HCEC 1CT (cell line): Measurements from ENCODE around the gene CCDC187.
"Not testable (repeated sequence)": the region's sequence is repeated elsewhere in the genome, so short reads cannot be mapped to it uniquely, and the experiment has no call there.

Source experiments
- DNase-seq: peaks from one replicate; pipeline ENCODE4 v3.0.0-alpha.2; 2017

The CCDC187 gene

GRCh38 chr9:136303825-136304416 is at the start of gene CCDC187:
Gene CCDC187 (minus strand): TSS chr9:136304094. CDS start chr9:136303830, 264 bp downstream.
- DNase-seq: no peak

GRCh38 chr9:136353088-136353487 is 49.2 kb upstream of the CCDC187 start:
- no peak for DNase-seq

GRCh38 chr9:136352682-136353081 is 48.8 kb upstream of the CCDC187 start:
- no peak for DNase-seq

- not testable (repeated sequence) for DNase-seq
Observed at GRCh38 chr9:136351868-136352267, 48.0 kb upstream of the CCDC187 start.

- DNase-seq: no peak
Observed at GRCh38 chr9:136351252-136351800, 47.4 kb upstream of the CCDC187 start.

GRCh38 chr9:136349546-136349945 is 45.7 kb upstream of the CCDC187 start:
- no peak for DNase-seq

- DNase-seq: no peak
Observed at GRCh38 chr9:136348691-136349090, 44.8 kb upstream of the CCDC187 start.

GRCh38 chr9:136347472-136348256 is 43.8 kb upstream of the CCDC187 start:
- DNase-seq: no peak

- no peak for DNase-seq
Observed at GRCh38 chr9:136346927-136347465, 43.1 kb upstream of the CCDC187 start.

- DNase-seq: no peak
Observed at GRCh38 chr9:136346157-136346481, 42.2 kb upstream of the CCDC187 start.

- peak; percentile 28 for DNase-seq
Observed at GRCh38 chr9:136345281-136346156, 41.6 kb upstream of the CCDC187 start.

GRCh38 chr9:136344544-136345280 is 40.8 kb upstream of the CCDC187 start:
- no peak for DNase-seq

- DNase-seq: no peak
Observed at GRCh38 chr9:136343884-136344269, 40.0 kb upstream of the CCDC187 start.

GRCh38 chr9:136343121-136343883 is 39.4 kb upstream of the CCDC187 start:
- DNase-seq: no peak

- peak; percentile 19 for DNase-seq
Observed at GRCh38 chr9:136342181-136343120, 38.6 kb upstream of the CCDC187 start.

- DNase-seq: no peak
Observed at GRCh38 chr9:136341769-136342168, 37.9 kb upstream of the CCDC187 start.

GRCh38 chr9:136341042-136341655 is 37.3 kb upstream of the CCDC187 start:
- no peak for DNase-seq

GRCh38 chr9:136340356-136341041 is 36.6 kb upstream of the CCDC187 start:
- no peak for DNase-seq

GRCh38 chr9:136339958-136340310 is 36.0 kb upstream of the CCDC187 start:
- DNase-seq: no peak
